H9 (cell line): ENCODE data around the gene SORCS2. TPM values are rescaled to one million over a fixed set of nuclear protein-coding genes. Genes with fewer than 3 reads are reported as not detected.

ENCODE experiments used
- DNase-seq: peaks from one replicate; pipeline ENCODE4 v3.0.0-alpha.2; 2017
- H2AFZ ChIP-seq: one replicate; pipeline ENCODE4 v1.6.1; 2013; ENCODE audit warnings: mild to moderate bottlenecking, low read length, control low read depth, moderate library complexity
- H2AK5ac ChIP-seq: 2 replicates; pipeline ENCODE4 v1.6.1; 2013; ENCODE audit warnings: low read length, control low read depth, mixed read lengths; ENCODE audit not compliant: insufficient read length
- H2BK120ac ChIP-seq: one replicate; pipeline ENCODE4 v1.6.1; 2013; ENCODE audit warnings: low read depth, mild to moderate bottlenecking, low read length, control low read depth, inconsistent platforms; ENCODE audit not compliant: poor library complexity, severe bottlenecking
- H2BK12ac ChIP-seq: 2 replicates; pipeline ENCODE4 v1.6.1; 2013; ENCODE audit warnings: low read length, control low read depth, mixed read lengths, low read depth; ENCODE audit not compliant: insufficient read length
- H2BK15ac ChIP-seq: 2 replicates; pipeline ENCODE4 v1.6.1; 2013; ENCODE audit warnings: low read depth, low read length, control low read depth
- H2BK20ac ChIP-seq: one replicate; pipeline ENCODE4 v1.6.1; 2013; ENCODE audit warnings: low read depth, mild to moderate bottlenecking, low read length, control low read depth, inconsistent platforms; ENCODE audit not compliant: poor library complexity, severe bottlenecking
- H2BK5ac ChIP-seq: 2 replicates; pipeline ENCODE4 v1.6.1; 2013; ENCODE audit warnings: low read length, control low read depth, mixed read lengths; ENCODE audit not compliant: insufficient read length
- H3K14ac ChIP-seq: 2 replicates; pipeline ENCODE4 v1.6.1; 2013; ENCODE audit warnings: low read length, control low read depth; ENCODE audit not compliant: insufficient read depth
- H3K18ac ChIP-seq: 2 replicates; pipeline ENCODE4 v1.6.1; 2013; ENCODE audit warnings: low read depth, mild to moderate bottlenecking, mixed read lengths, low read length, control low read depth; ENCODE audit not compliant: insufficient read length
- H3K23ac ChIP-seq: 2 replicates; pipeline ENCODE4 v1.6.1; 2013; ENCODE audit warnings: low read length, control low read depth, mixed read lengths, low read depth; ENCODE audit not compliant: insufficient read length
- H3K23me2 ChIP-seq: 2 replicates; pipeline ENCODE4 v1.6.1; 2013; ENCODE audit warnings: low read depth, mild to moderate bottlenecking, mixed read lengths, low read length, control low read depth; ENCODE audit not compliant: insufficient read length, poor library complexity, severe bottlenecking
- H3K27ac ChIP-seq: 2 replicates; pipeline ENCODE4 v1.5.1; 2013; ENCODE audit warnings: low read length, control low read depth, mixed read lengths, low read depth; ENCODE audit not compliant: insufficient read length
- H3K27me3 ChIP-seq: 2 replicates; pipeline ENCODE4 v1.6.1; 2013; ENCODE audit warnings: low read length, control low read depth, inconsistent platforms; ENCODE audit not compliant: insufficient read depth
- H3K4ac ChIP-seq: 2 replicates; pipeline ENCODE4 v1.6.1; 2013; ENCODE audit warnings: low read depth, mild to moderate bottlenecking, control low read depth, inconsistent platforms, low read length, moderate library complexity
- H3K4me1 ChIP-seq: 2 replicates; pipeline ENCODE4 v1.6.1; 2013; ENCODE audit warnings: low read length, control low read depth, inconsistent platforms; ENCODE audit not compliant: insufficient read depth
- H3K4me2 ChIP-seq: 2 replicates; pipeline ENCODE4 v1.6.1; 2013; ENCODE audit warnings: low read length, control low read depth, mixed read lengths; ENCODE audit not compliant: insufficient read length, insufficient read depth
- H3K56ac ChIP-seq: 2 replicates; pipeline ENCODE4 v1.6.1; 2013; ENCODE audit warnings: low read depth, mild to moderate bottlenecking, mixed read lengths, low read length, control low read depth; ENCODE audit not compliant: insufficient read length
- H3K79me1 ChIP-seq: 2 replicates; pipeline ENCODE4 v1.6.1; 2013; ENCODE audit warnings: low read depth, mild to moderate bottlenecking, moderate library complexity, low read length, control low read depth, inconsistent platforms; ENCODE audit not compliant: insufficient read depth, poor library complexity, severe bottlenecking
- H3K79me2 ChIP-seq: 2 replicates; pipeline ENCODE4 v1.6.1; 2013; ENCODE audit warnings: low read length, control low read depth, inconsistent platforms; ENCODE audit not compliant: insufficient read depth
- H3K9ac ChIP-seq: 2 replicates; pipeline ENCODE4 v1.6.1; 2013; ENCODE audit warnings: low read length, control low read depth, mixed read lengths; ENCODE audit not compliant: insufficient read length; ENCODE audit errors: extremely low read depth
- H3K9me3 ChIP-seq: one replicate; pipeline ENCODE4 v1.6.1; 2013; ENCODE audit warnings: low read depth, low read length, inconsistent platforms; ENCODE audit not compliant: control insufficient read depth
- H3T11ph ChIP-seq: one replicate; pipeline ENCODE4 v1.6.1; 2013; ENCODE audit warnings: mild to moderate bottlenecking, low read length, control low read depth, inconsistent platforms
- H4K20me1 ChIP-seq: one replicate; pipeline ENCODE4 v1.6.1; 2013; ENCODE audit not compliant: control insufficient read depth, insufficient read length, insufficient read depth
- H4K5ac ChIP-seq: 2 replicates; pipeline ENCODE4 v1.6.1; 2013; ENCODE audit warnings: low read depth, mild to moderate bottlenecking, mixed read lengths, low read length, control low read depth; ENCODE audit not compliant: insufficient read length
- H4K8ac ChIP-seq: replicated peaks from 2 replicates; pipeline ENCODE4 v1.6.1; 2013; ENCODE audit warnings: low read length, control low read depth, mixed read lengths, low read depth; ENCODE audit not compliant: insufficient read length
- H4K91ac ChIP-seq: 2 replicates; pipeline ENCODE4 v1.6.1; 2013; ENCODE audit warnings: low read depth, mild to moderate bottlenecking, moderate library complexity, mixed read lengths, low read length, control low read depth; ENCODE audit not compliant: insufficient read length
- H3K27ac Mint-ChIP-seq, 3 experiments: 2 replicates in 2 of 3; 3 replicates in 1 of 3; pipeline ENCODE4 v1.8.0; 2020 to 2021; ENCODE audit warnings: mixed read lengths in 3 of 3, mild to moderate bottlenecking in 1 of 3, moderate library complexity in 1 of 3
- H3K27me3 Mint-ChIP-seq: 2 replicates; pipeline ENCODE4 v1.8.0; 2021; ENCODE audit warnings: low read depth, mild to moderate bottlenecking, moderate library complexity, mixed read lengths
- H3K36me3 Mint-ChIP-seq, 3 experiments: 2 replicates in 2 of 3; 3 replicates in 1 of 3; pipeline ENCODE4 v1.8.0; 2020 to 2021; ENCODE audit warnings: low read depth in 3 of 3, mixed read lengths in 3 of 3; ENCODE audit not compliant: insufficient read depth in 1 of 3
- H3K4me1 Mint-ChIP-seq, 2 experiments: 2 replicates each; pipeline ENCODE4 v1.8.0; 2020; ENCODE audit warnings: mixed read lengths in 2 of 2
- H3K4me3 Mint-ChIP-seq, 2 experiments: 2 replicates in 1 of 2; 3 replicates in 1 of 2; pipeline ENCODE4 v1.8.0; 2020 to 2021; ENCODE audit warnings: mild to moderate bottlenecking in 2 of 2, mixed read lengths in 2 of 2, moderate library complexity in 1 of 2
- H3K9me3 Mint-ChIP-seq, 2 experiments: 2 replicates in 1 of 2; 3 replicates in 1 of 2; pipeline ENCODE4 v1.8.0; 2020; ENCODE audit warnings: mild to moderate bottlenecking in 2 of 2, mixed read lengths in 2 of 2, moderate library complexity in 1 of 2
- WGBS: extraction: QIAGEN DNeasy Blood & Tissue Kit; methylation state at CpG from one replicate; pipeline ENCODE4 v1.1.7; 2013; ENCODE audit warnings: missing lambda C conversion rate, low lambda C conversion rate, mixed read lengths; ENCODE audit not compliant: insufficient read length; ENCODE audit errors: extremely low coverage; 5-methylcytosine and 5-hydroxymethylcytosine counted together
- total RNA-seq: library from RNA; stranded (reverse); gene quantifications from 2 replicates; pipeline ENCODE4 v1.2.1, GENCODE V29; 2021
- TF ChIP-seq, protein P1 (sequence below): fragments of 200-600 bp; sonication (generic); conservative IDR thresholded peaks from 3 replicates; pipeline ENCODE4 v1.8.0; 2021; ENCODE audit warnings: antibody characterized with exemption, mild to moderate bottlenecking

SORCS2 gene
- total RNA-seq, 1 experiment from 2014 or later = 0.57 TPM

DNA sequence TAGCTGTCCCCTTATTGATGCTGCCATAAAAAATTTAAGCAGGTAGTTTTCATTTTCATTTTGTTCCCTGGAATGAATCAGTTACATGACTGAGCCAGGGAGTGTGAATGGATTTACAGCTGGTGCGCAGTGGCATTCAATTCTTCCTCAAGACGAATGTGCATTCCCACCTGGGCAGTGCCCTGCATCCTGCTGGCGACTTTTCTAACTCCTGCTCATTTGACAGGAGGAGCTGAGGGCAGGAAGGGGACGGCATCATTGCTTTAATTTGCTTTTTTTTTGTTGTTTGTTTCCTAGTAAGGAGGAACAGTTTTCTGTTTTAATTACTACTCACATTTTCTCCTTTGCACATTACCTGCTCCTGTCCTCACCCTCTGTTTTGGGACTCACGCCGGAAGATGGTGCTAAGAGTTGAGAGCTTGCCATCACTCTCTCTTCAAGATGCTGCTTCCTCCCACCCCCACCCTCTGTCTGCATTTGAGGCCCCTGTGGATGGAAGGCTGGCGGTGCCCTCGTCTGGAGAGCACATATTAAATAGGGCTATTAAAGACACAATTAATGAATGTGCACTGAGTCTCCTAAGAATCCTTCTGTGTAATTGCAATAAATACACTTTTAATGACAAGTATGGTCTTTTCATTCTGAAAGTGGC is 206.6 kb downstream of the SORCS2 start:
- Histone ChIP-seq H2BK120ac (no peak overlapping the region), H3K9ac (no peak overlapping the region), H4K5ac (no peak overlapping the region), H4K20me1 (no peaks in the 10 kb centered on the region), H2BK20ac (no peak overlapping the region), H3K56ac (no peak overlapping the region), H3K4me2 (no peak overlapping the region), H3K14ac (no peak overlapping the region), H4K8ac (no peak overlapping the region), H4K91ac (no peak overlapping the region), H3K79me2 (no peaks in the 10 kb centered on the region), H3K27ac (no peak overlapping the region), H3K23me2 (no peaks in the 10 kb centered on the region), H2BK15ac (no peak overlapping the region), H2AFZ (no peak overlapping the region), H2BK5ac (no peak overlapping the region), H3T11ph (no peak overlapping the region), H3K9me3 (no peaks in the 10 kb centered on the region), H3K4ac (no peak overlapping the region), H3K27me3 (no peaks in the 10 kb centered on the region; the same call in 1 of the 2 replicates), H3K18ac (no peak overlapping the region), H2AK5ac (no peak overlapping the region), H3K23ac (no peak overlapping the region), H3K79me1 (no peaks in the 10 kb centered on the region), H2BK12ac (no peak overlapping the region), H3K4me1 (no peaks in the 10 kb centered on the region)
- TF ChIP-seq, protein P1, sequence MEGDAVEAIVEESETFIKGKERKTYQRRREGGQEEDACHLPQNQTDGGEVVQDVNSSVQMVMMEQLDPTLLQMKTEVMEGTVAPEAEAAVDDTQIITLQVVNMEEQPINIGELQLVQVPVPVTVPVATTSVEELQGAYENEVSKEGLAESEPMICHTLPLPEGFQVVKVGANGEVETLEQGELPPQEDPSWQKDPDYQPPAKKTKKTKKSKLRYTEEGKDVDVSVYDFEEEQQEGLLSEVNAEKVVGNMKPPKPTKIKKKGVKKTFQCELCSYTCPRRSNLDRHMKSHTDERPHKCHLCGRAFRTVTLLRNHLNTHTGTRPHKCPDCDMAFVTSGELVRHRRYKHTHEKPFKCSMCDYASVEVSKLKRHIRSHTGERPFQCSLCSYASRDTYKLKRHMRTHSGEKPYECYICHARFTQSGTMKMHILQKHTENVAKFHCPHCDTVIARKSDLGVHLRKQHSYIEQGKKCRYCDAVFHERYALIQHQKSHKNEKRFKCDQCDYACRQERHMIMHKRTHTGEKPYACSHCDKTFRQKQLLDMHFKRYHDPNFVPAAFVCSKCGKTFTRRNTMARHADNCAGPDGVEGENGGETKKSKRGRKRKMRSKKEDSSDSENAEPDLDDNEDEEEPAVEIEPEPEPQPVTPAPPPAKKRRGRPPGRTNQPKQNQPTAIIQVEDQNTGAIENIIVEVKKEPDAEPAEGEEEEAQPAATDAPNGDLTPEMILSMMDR = no peak
- Mint-ChIP-seq H3K27ac (no peak overlapping the region), H3K27me3 (peaks cover 40% of the 10 kb centered on the region), H3K36me3 (no peaks in the 10 kb centered on the region), H3K4me3 (no peak overlapping the region), H3K9me3 (no peaks in the 10 kb centered on the region; a peak in 2 of 5 replicates), H3K4me1 (peaks cover 2 to 9% of the 10 kb centered on the region in 2 experiments; a peak in 2 of 4 replicates)
- WGBS = no CpG with 5 or more reads among the region's 8 CpGs
- peak; percentile 13 for DNase-seq
